Limb (tissue), 2 donors: ENCODE measurements around the gene PRKN.

Experiments used
- DNase-seq, 2 donors: peaks; one replicate each; pipeline ENCODE4 v3.0.0-alpha.2; 2016; ENCODE audit errors: extremely low spot score in 2 of 2

The PRKN gene

GRCh38 chr6:161365633-161366032 is 1361.9 kb downstream of the PRKN start:
- DNase-seq = no peak

GRCh38 chr6:161363286-161363685 is 1364.3 kb downstream of the PRKN start:
- DNase-seq = no peak

GRCh38 chr6:161362266-161362665 is 1365.3 kb downstream of the PRKN start:
- DNase-seq = no peak

GRCh38 chr6:161361529-161361928 is 1366.0 kb downstream of the PRKN start:
- no peak for DNase-seq

- DNase-seq = no peak
Observed at GRCh38 chr6:161360520-161360919, 1367.0 kb downstream of the PRKN start.

- DNase-seq = no peak
Observed at GRCh38 chr6:161359618-161359945, 1368.0 kb downstream of the PRKN start.

GRCh38 chr6:161356167-161356854 is 1371.3 kb downstream of the PRKN start:
- DNase-seq = no peak

- no peak for DNase-seq
Observed at GRCh38 chr6:161355696-161356095, 1371.9 kb downstream of the PRKN start.

- no peak for DNase-seq
Observed at GRCh38 chr6:161354956-161355355, 1372.6 kb downstream of the PRKN start.

- no peak for DNase-seq
Observed at GRCh38 chr6:161354276-161354840, 1373.2 kb downstream of the PRKN start.

GRCh38 chr6:161353208-161353613 is 1374.4 kb downstream of the PRKN start:
- no peak for DNase-seq

GRCh38 chr6:161351858-161352257 is 1375.7 kb downstream of the PRKN start:
- no peak for DNase-seq

GRCh38 chr6:161349886-161350285 is 1377.7 kb downstream of the PRKN start:
- DNase-seq = no peak

GRCh38 chr6:161348628-161348994 is 1379.0 kb downstream of the PRKN start:
- no peak for DNase-seq

GRCh38 chr6:161347988-161348627 is 1379.5 kb downstream of the PRKN start:
- DNase-seq = no peak

- DNase-seq = no peak
Observed at GRCh38 chr6:161347125-161347524, 1380.4 kb downstream of the PRKN start.

GRCh38 chr6:161346717-161347116 is 1380.8 kb downstream of the PRKN start:
- no peak for DNase-seq

- no peak for DNase-seq
Observed at GRCh38 chr6:161344626-161345025, 1382.9 kb downstream of the PRKN start.

GRCh38 chr6:161342039-161342438 is 1385.5 kb downstream of the PRKN start:
- DNase-seq = no peak

GRCh38 chr6:161341638-161342037 is 1385.9 kb downstream of the PRKN start:
- DNase-seq = no peak

GRCh38 chr6:161338015-161338414 is 1389.6 kb downstream of the PRKN start:
- DNase-seq = no peak

GRCh38 chr6:161336479-161336878 is 1391.1 kb downstream of the PRKN start:
- DNase-seq = no peak

GRCh38 chr6:161333410-161333809 is 1394.2 kb downstream of the PRKN start:
- no peak for DNase-seq
